Measurements from ENCODE around the gene C8A.

Gene C8A

GRCh38 chr1:56957931-56958330 lies 103.3 kb downstream of the C8A start:
- Histone ChIP-seq H3K4me3 (no peak overlapping the region), H3K27ac (no peak overlapping the region)

GRCh38 chr1:56958526-56958925 lies 103.9 kb downstream of the C8A start:
- Histone ChIP-seq H3K27ac (no peak overlapping the region), H3K4me3 (no peak overlapping the region)

GRCh38 chr1:56961426-56961825 lies 106.8 kb downstream of the C8A start:
- Histone ChIP-seq H3K4me3 (no peak overlapping the region), H3K27ac (no peak overlapping the region)

- Histone ChIP-seq H3K4me3 (no peak overlapping the region), H3K27ac (no peak overlapping the region)
These were observed 109.1 kb downstream of the C8A start for GRCh38 chr1:56963667-56964066.

GRCh38 chr1:56964349-56965017 lies 109.9 kb downstream of the C8A start:
- no peak overlapping the region for H3K4me3 ChIP-seq
- no peak overlapping the region for H3K27ac ChIP-seq

- Histone ChIP-seq H3K27ac (no peak overlapping the region), H3K4me3 (no peak overlapping the region)
These were observed 110.6 kb downstream of the C8A start for GRCh38 chr1:56965191-56965590.

GRCh38 chr1:56965916-56966697 lies 111.5 kb downstream of the C8A start, which contains the start of gene C8B:
C8B (minus strand) TSS chr1:56966015; CDS start chr1:56965948, 67 bp downstream.
- no peak within 1 kb of the TSS for H3K4me3 ChIP-seq
- H3K27ac ChIP-seq, result no peak within 1 kb of the TSS

GRCh38 chr1:56966698-56966999 lies 112.1 kb downstream of the C8A start:
- Histone ChIP-seq H3K4me3 (no peak overlapping the region), H3K27ac (no peak overlapping the region)

- H3K27ac ChIP-seq, result no peak overlapping the region
- H3K4me3 ChIP-seq, result no peak overlapping the region
These were observed 112.8 kb downstream of the C8A start for GRCh38 chr1:56967355-56967754.
